Dendritic cell treated with granulocyte-macrophage colony-stimulating factor and Interleukin-4, amounts not matched to agents 40 ng/mL and 50 ng/mL, for 4 days (primary cell): ENCODE data around the gene DOC2B.
"Not testable (repeated sequence)": the region's sequence is repeated elsewhere in the genome, so short reads cannot be mapped to it uniquely, and the experiment has no call there.

Experiments
- H3K27ac Mint-ChIP-seq: one replicate; pipeline ENCODE4 v1.8.0; 2022; ENCODE audit warnings: mild to moderate bottlenecking, mixed read lengths
- H3K27me3 Mint-ChIP-seq: one replicate; pipeline ENCODE4 v1.8.0; 2022; ENCODE audit warnings: mild to moderate bottlenecking, mixed read lengths
- H3K36me3 Mint-ChIP-seq: one replicate; pipeline ENCODE4 v1.8.0; 2022; ENCODE audit warnings: low read depth, mixed read lengths
- H3K4me1 Mint-ChIP-seq: one replicate; pipeline ENCODE4 v1.8.0; 2022; ENCODE audit warnings: low read depth, mixed read lengths
- H3K4me3 Mint-ChIP-seq: one replicate; pipeline ENCODE4 v1.8.0; 2022; ENCODE audit warnings: mild to moderate bottlenecking, moderate library complexity, mixed read lengths
- H3K9me3 Mint-ChIP-seq: one replicate; pipeline ENCODE4 v1.8.0; 2022; ENCODE audit warnings: mixed read lengths
- intact Hi-C: fragments of 100-400 bp; cut with micrococcal nuclease; formaldehyde crosslinking; loops from one replicate; pipeline ENCODE4 v1.15.0; 2022

DOC2B gene

GRCh38 chr17:181245-182049 lies at the start of gene DOC2B:
Gene DOC2B, minus strand, starts transcription at chr17:181650. Its CDS starts 171 bp downstream, at chr17:181479.
- Mint-ChIP-seq H3K4me3 (peak within 1 kb of the TSS; percentile 42), H3K9me3 (no peaks in the 10 kb centered on the region), H3K27me3 (peaks cover 76% of the 10 kb centered on the region), H3K27ac (no peak within 1 kb of the TSS), H3K4me1 (peaks cover 16% of the 10 kb centered on the region), H3K36me3 (no peaks in the 10 kb centered on the region)
- intact Hi-C loops, result no loop called here

GRCh38 chr17:230395-230770 lies 48.9 kb upstream of the DOC2B start:
- Mint-ChIP-seq H3K27me3 (peaks cover 7% of the 10 kb centered on the region), H3K9me3 (no peaks in the 10 kb centered on the region), H3K36me3 (no peaks in the 10 kb centered on the region), H3K4me1 (peaks cover 17% of the 10 kb centered on the region), H3K27ac (no peak overlapping the region), H3K4me3 (no peak overlapping the region)
- intact Hi-C loops, result no loop called here

DNA sequence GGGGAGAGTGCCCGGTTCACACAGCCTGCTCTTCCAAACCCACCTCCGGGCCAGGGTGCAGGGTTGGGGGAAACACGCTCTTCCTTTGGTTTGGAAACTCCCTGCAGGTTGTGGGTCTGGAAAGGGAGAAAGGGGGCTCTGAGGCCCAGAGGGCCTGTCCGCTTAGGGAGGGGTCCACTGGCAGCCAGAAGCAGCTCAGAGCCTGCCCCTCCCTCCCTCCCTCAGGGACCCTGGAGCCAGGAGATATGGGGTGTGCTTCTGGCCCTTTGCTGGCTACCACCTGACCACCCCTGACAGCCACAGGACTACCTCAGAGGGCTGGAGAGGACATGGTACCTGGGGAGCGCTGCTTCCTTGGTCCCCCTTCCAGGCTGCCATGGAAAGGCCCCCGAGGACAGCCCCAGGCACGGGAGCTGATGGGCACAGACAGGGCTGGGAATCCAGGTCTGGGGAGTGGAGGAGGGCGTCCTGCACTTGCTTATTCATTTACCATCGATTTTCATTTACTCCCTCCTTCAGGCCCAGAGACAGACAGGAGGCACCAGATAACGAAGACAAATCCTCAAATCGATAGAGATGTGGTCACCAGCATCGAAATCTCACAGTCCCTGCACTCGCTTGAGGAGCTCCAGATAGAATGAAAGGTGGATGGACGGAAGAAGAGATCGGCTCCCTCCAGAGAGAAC lies 48.4 kb upstream of the DOC2B start:
- H3K27me3 Mint-ChIP-seq, result peaks cover 7% of the 10 kb centered on the region
- no peaks in the 10 kb centered on the region for H3K36me3 Mint-ChIP-seq
- intact Hi-C loops, result no loop called here
- H3K9me3 Mint-ChIP-seq, result no peaks in the 10 kb centered on the region
- H3K4me1 Mint-ChIP-seq, result peaks cover 17% of the 10 kb centered on the region
- no peak overlapping the region for H3K4me3 Mint-ChIP-seq
- H3K27ac Mint-ChIP-seq, result no peak overlapping the region

DNA sequence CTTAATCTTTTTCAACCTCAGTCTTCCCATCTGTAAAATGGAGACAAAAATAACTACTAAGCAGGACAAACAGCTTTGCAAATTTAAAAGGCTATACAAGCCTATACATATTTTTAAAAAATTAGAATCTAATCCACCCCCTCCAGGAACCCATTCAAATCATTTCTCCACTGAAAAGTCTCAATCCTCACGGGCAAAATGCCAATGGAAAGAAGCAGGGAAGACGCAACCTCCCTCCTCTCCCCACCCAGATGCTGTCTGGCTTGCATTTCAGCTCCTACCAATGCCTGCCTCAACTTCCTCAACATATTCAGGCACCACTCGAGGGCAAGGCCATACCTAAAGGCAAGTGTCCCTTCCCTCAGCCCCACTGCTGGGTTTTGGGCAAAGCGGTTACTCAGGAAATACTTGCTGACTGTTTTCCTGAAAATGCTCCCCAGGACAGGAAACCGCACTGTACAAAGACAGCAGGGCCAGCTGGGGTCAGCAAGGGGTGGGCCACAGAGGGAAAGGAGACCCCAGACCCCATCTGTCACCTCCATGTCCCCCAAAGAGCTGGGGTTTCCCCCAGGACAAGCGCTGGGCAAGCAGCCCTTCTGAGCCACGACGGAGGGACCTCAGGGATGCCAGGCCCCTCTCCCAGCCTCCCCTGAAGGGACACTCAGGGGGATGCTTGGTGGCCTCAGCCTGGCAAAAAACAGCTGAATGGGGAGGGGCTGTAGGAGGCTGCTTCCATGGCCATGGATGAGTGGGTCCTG lies 47.7 kb upstream of the DOC2B start:
- Mint-ChIP-seq H3K27me3 (peaks cover 9% of the 10 kb centered on the region), H3K9me3 (no peaks in the 10 kb centered on the region), H3K36me3 (no peaks in the 10 kb centered on the region), H3K27ac (no peak overlapping the region), H3K4me3 (no peak overlapping the region), H3K4me1 (peaks cover 17% of the 10 kb centered on the region)
- intact Hi-C loops, result no loop called here

GRCh38 chr17:227946-228615 lies 46.6 kb upstream of the DOC2B start:
- intact Hi-C loops, result no loop called here
- no peak overlapping the region for H3K4me3 Mint-ChIP-seq
- peaks cover 14% of the 10 kb centered on the region for H3K4me1 Mint-ChIP-seq
- H3K36me3 Mint-ChIP-seq, result no peaks in the 10 kb centered on the region
- no peak overlapping the region for H3K27ac Mint-ChIP-seq
- H3K9me3 Mint-ChIP-seq, result no peaks in the 10 kb centered on the region
- peaks cover 9% of the 10 kb centered on the region for H3K27me3 Mint-ChIP-seq

GRCh38 chr17:227078-227945 lies 45.9 kb upstream of the DOC2B start:
- Mint-ChIP-seq H3K36me3 (no peaks in the 10 kb centered on the region), H3K4me1 (peaks cover 6% of the 10 kb centered on the region), H3K9me3 (no peaks in the 10 kb centered on the region), H3K27ac (no peak overlapping the region), H3K4me3 (no peak overlapping the region), H3K27me3 (peaks cover 9% of the 10 kb centered on the region)
- intact Hi-C loops, result no loop called here

GRCh38 chr17:226108-227077 lies 44.9 kb upstream of the DOC2B start:
- Mint-ChIP-seq H3K9me3 (no peaks in the 10 kb centered on the region), H3K36me3 (no peaks in the 10 kb centered on the region), H3K4me1 (peaks cover 6% of the 10 kb centered on the region), H3K4me3 (no peak overlapping the region), H3K27me3 (peaks cover 9% of the 10 kb centered on the region), H3K27ac (no peak overlapping the region)
- intact Hi-C loops, result no loop called here

DNA sequence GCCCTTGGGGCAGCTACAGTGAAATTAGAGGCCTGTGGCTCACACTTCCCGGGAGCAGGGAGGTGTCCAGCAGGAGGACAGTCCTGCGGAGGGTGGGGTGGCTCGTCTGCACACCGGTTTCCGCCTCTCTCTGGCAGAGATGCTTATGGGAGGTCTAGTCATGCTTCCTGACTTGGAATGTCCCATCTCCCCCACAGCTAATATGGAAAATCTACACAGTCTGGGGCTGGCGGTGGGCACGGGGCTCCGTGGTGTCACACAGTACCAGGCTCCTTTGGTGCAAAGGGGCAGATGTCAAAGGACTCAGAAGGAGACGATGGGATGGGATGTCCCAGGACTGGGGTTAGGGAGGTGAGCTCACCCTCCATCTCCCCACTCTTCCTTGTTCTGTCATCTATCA lies 44.1 kb upstream of the DOC2B start:
- Mint-ChIP-seq H3K27me3 (peaks cover 9% of the 10 kb centered on the region), H3K4me1 (peaks cover under 1% of the 10 kb centered on the region), H3K36me3 (no peaks in the 10 kb centered on the region), H3K27ac (no peak overlapping the region), H3K9me3 (no peaks in the 10 kb centered on the region), H3K4me3 (no peak overlapping the region)
- intact Hi-C loops, result no loop called here

- H3K9me3 Mint-ChIP-seq, H3K27ac Mint-ChIP-seq, intact Hi-C loops, H3K4me1 Mint-ChIP-seq, H3K27me3 Mint-ChIP-seq, H3K36me3 Mint-ChIP-seq, H3K4me3 Mint-ChIP-seq: not testable (repeated sequence)
Observed at GRCh38 chr17:224576-224975, 43.1 kb upstream of the DOC2B start.

GRCh38 chr17:223723-224471 lies 42.4 kb upstream of the DOC2B start:
- no peak overlapping the region for H3K27ac Mint-ChIP-seq

DNA sequence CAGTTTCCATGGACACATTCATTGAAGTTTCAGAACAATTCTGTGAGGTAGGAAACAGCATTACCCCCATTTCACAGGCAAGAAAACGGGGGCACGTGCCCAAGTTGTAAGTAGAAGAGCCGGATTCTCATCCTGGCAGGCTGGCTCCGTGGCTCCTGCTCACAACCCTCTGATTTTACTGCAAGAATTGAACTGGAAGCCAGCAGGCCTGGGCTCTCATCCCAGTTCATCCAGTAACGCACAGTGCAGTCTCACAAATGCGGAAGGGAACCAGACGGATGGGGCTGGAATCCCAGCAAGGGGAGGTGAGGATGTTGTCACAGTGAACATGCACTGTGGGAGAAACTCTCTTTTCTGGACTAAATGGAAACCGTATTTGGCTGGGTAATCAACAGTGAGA lies 40.7 kb upstream of the DOC2B start:
- Mint-ChIP-seq H3K4me3 (no peak overlapping the region), H3K9me3 (no peaks in the 10 kb centered on the region), H3K4me1 (peaks cover 20% of the 10 kb centered on the region), H3K36me3 (no peaks in the 10 kb centered on the region), H3K27me3 (peaks cover 1% of the 10 kb centered on the region), H3K27ac (no peak overlapping the region)
- intact Hi-C loops, result no loop called here

More at GRCh38 chr17:223723-224471, 42.4 kb upstream of the DOC2B start:
- peaks cover 2% of the 10 kb centered on the region for H3K27me3 Mint-ChIP-seq
- peaks cover 13% of the 10 kb centered on the region for H3K4me1 Mint-ChIP-seq
- intact Hi-C loops, result no loop called here
- no peak overlapping the region for H3K4me3 Mint-ChIP-seq
- H3K9me3 Mint-ChIP-seq, result no peaks in the 10 kb centered on the region
- H3K36me3 Mint-ChIP-seq, result no peaks in the 10 kb centered on the region

DNA sequence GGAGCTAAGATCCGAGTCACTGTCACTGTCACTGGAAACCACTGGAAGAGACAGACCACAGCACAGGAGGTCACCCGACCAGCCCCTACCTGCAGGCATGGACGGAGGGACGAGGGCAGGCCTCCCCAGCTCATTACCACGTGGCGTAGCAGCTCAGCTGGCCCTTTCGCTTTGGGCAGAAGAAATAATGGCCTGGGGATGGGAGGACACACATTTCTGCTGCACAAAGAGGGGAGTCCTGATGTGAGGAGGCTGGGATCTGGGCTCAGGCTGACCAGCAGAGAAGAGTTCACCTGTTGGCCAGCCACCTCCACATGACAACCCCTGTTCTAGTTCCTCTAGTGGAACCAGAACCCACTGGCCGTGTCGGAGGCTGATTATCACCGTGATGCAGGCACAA lies 38.2 kb upstream of the DOC2B start:
- Mint-ChIP-seq H3K4me1 (peaks cover 28% of the 10 kb centered on the region), H3K36me3 (no peaks in the 10 kb centered on the region), H3K27me3 (peaks cover 1% of the 10 kb centered on the region), H3K4me3 (no peak overlapping the region), H3K9me3 (no peaks in the 10 kb centered on the region), H3K27ac (peak overlapping the region; percentile 41)
- intact Hi-C loops, result no loop called here
